ENCODE results near the gene BLOC1S3. TPM values are rescaled to one million over a fixed set of nuclear protein-coding genes. Genes with fewer than 3 reads are reported as not detected.

The BLOC1S3 gene
- total RNA-seq, 2 donors from 2014 or later = 20.7 to 21.4 TPM

GRCh38 chr19:45151821-45152503, 26.6 kb upstream of the BLOC1S3 start:
- no peak for TF ChIP-seq CTCF (IDR thresholded peaks at IDR 0.05)
- peaks cover 7 to 25% of the 10 kb centered on the region in 2 donors for H3K4me1 ChIP-seq (ENCODE audit: control insufficient read depth in 1 of 2, low read depth in 2 of 2)
- ATAC-seq (ENCODE audit: insufficient number of reproducible peaks, low FRiP score, low read depth) (no peak), DNase-seq (ENCODE audit: low spot score) (no peak)
- no peaks in the 10 kb centered on the region for H3K36me3 ChIP-seq
- no peaks in the 10 kb centered on the region for H3K27me3 ChIP-seq (replicated peaks; ENCODE audit: insufficient read depth)
- H3K9me3 ChIP-seq = no peaks in the 10 kb centered on the region
- H3K27ac ChIP-seq = no peak overlapping the region
- peak overlapping the region; percentile 60 for H3K4me3 ChIP-seq

GRCh38 chr19:45152504-45153338, 25.9 kb upstream of the BLOC1S3 start:
- no peaks in the 10 kb centered on the region for H3K36me3 ChIP-seq
- H3K4me3 ChIP-seq = peak overlapping the region; percentile 60
- DNase-seq (ENCODE audit: low spot score) (no peak), ATAC-seq (ENCODE audit: insufficient number of reproducible peaks, low FRiP score, low read depth) (no peak)
- H3K4me1 ChIP-seq (ENCODE audit: control insufficient read depth in 1 of 2, low read depth in 2 of 2) = peaks cover 7 to 25% of the 10 kb centered on the region in 2 donors
- no peaks in the 10 kb centered on the region for H3K9me3 ChIP-seq
- no peaks in the 10 kb centered on the region for H3K27me3 ChIP-seq (replicated peaks; ENCODE audit: insufficient read depth)
- no peak overlapping the region for H3K27ac ChIP-seq
- no peak for TF ChIP-seq CTCF (IDR thresholded peaks at IDR 0.05)

- TF ChIP-seq CTCF (IDR thresholded peaks at IDR 0.05) = no peak
- H3K27ac ChIP-seq = no peak overlapping the region
- H3K36me3 ChIP-seq = no peaks in the 10 kb centered on the region
- ATAC-seq (ENCODE audit: insufficient number of reproducible peaks, low FRiP score, low read depth) (no peak), DNase-seq (ENCODE audit: low spot score) (no peak)
- no peaks in the 10 kb centered on the region for H3K27me3 ChIP-seq (replicated peaks; ENCODE audit: insufficient read depth)
- H3K4me3 ChIP-seq = peak overlapping the region; percentile 60
- no peaks in the 10 kb centered on the region for H3K9me3 ChIP-seq
- H3K4me1 ChIP-seq (ENCODE audit: control insufficient read depth in 1 of 2, low read depth in 2 of 2) = peaks cover 7 to 25% of the 10 kb centered on the region in 2 donors
Observed at GRCh38 chr19:45153339-45154063, 25.1 kb upstream of the BLOC1S3 start.

GRCh38 chr19:45154064-45154827, 24.3 kb upstream of the BLOC1S3 start:
- H3K36me3 ChIP-seq = no peaks in the 10 kb centered on the region
- no peak overlapping the region for H3K27ac ChIP-seq
- H3K27me3 ChIP-seq (replicated peaks; ENCODE audit: insufficient read depth) = no peaks in the 10 kb centered on the region
- peaks cover 7 to 25% of the 10 kb centered on the region in 2 donors for H3K4me1 ChIP-seq (ENCODE audit: control insufficient read depth in 1 of 2, low read depth in 2 of 2)
- no peaks in the 10 kb centered on the region for H3K9me3 ChIP-seq
- DNase-seq (ENCODE audit: low spot score) = no peak
- no peak for TF ChIP-seq CTCF (IDR thresholded peaks at IDR 0.05)
- H3K4me3 ChIP-seq = peak overlapping the region; percentile 60
- ATAC-seq (ENCODE audit: insufficient number of reproducible peaks, low FRiP score, low read depth) = no peak

Data from thoracic aorta (tissue), 2 donors.